HG03342 (cell line): ENCODE measurements around the gene LAMTOR4.
"Not testable (repeated sequence)": the region's sequence is repeated elsewhere in the genome, so short reads cannot be mapped to it uniquely, and the experiment has no call there.

Experiments used
- ATAC-seq: cut with Tn5 transposase; IDR thresholded peaks from one replicate; pipeline ENCODE4 v1.9.1; 2021; ENCODE audit warnings: mild to moderate bottlenecking, moderate library complexity; ENCODE audit not compliant: unreplicated experiment

The LAMTOR4 gene

DNA sequence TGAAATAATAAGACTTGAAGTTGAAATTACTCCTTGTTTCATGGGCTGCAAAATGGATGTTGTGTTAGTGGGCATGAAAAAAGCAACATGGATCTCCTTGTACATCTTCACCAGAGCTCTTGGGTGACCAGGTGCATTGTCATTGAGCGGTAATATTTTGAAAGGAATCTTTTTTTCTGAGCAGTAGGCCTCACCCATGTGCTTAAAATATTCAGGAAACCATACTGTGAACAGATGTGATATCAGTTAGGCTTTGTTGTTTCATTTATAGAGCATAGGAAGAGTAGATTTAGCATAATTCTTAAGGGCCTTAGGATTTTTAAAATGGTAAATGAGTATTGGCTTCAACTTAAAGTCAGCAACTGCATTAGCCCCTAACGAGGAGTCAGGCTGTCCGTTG lies 44.3 kb downstream of the LAMTOR4 start:
- ATAC-seq: no peak

DNA sequence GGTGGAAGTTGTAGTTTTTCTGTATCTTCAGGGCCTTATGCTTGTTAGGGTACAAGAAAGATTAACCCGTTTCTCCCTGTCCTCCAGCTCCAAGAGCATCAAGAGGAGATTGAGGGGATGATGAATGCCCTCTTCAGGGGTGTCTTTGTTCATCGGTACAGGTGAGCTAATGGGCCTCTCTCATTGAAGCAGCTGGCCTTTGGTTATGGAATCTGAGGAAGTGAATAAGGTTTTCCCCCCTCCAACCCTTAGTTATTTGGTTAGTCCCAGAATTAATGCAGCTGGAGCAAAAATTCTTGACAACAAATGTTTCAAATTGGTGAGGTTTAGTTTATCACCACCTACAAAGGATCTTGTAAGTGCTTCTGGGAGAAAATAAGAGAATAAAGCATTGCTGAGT lies 46.5 kb downstream of the LAMTOR4 start:
- ATAC-seq: no peak

DNA sequence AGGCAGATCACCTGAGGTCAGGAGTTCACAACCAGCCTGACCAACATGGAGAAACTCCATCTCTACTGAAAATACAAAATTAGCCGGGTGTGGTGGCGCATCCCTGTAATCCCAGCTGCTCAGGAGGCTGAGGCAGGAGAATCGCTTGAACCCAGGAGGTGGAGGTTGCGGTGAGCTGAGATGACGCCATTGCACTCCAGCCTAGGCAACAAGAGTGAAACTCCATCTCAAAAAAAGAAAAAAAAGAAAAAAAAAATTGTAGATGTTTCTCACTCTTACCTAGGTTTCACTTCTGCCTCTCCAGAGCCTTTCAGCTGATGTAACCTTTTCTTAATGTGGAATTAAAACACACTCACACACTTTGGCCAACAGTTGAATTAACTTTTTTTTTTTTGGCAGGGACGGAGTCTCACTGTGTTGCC lies 47.2 kb downstream of the LAMTOR4 start:
- ATAC-seq: not testable (repeated sequence)

DNA sequence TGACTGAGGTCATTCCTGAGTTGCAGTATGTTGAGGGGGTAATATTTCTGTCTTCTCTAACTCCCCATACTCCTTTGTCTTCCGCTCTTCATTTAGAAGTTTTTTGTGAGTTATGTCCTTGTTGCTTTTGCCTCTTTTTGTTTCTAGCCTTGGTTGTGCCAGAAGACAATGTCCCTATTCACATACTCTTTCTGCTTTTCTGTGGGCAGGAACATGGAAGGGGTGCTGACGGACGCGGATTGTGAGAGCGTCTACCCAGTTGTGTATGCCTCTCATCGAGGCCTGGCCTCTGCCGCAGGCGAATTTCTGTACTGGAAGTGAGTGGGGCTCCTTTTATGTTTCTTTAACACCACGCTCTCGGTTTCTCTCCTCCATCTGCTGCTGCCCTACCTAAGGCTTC lies 49.5 kb downstream of the LAMTOR4 start:
- ATAC-seq: no peak

DNA sequence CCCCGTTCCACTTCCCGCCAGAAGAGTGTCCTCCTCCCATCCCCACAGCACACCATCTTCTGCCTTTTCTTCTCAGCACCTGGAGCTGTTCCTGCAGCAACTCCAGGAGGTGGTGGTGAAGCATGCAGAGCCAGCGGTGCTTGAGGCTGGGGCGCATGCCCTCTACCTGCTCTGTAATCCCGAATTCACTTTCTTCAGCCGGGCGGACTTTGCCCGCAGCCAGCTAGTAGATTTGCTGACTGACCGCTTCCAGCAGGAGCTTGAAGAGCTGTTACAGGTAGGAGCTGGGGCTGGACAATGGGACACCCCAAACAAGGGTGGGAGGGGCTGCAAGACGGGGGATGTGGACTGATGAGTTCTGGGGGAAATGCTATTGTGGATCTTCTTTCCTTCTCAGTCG lies 52.0 kb downstream of the LAMTOR4 start:
- no peak for ATAC-seq
